Measurements from ENCODE around the gene ZNF839. TPM values are rescaled to one million over a fixed set of nuclear protein-coding genes. Genes with fewer than 3 reads are reported as not detected.

ZNF839 gene
- total RNA-seq, 3 donors from 2014 or later: 8.5 to 16.8 (median 15.4) TPM

DNA sequence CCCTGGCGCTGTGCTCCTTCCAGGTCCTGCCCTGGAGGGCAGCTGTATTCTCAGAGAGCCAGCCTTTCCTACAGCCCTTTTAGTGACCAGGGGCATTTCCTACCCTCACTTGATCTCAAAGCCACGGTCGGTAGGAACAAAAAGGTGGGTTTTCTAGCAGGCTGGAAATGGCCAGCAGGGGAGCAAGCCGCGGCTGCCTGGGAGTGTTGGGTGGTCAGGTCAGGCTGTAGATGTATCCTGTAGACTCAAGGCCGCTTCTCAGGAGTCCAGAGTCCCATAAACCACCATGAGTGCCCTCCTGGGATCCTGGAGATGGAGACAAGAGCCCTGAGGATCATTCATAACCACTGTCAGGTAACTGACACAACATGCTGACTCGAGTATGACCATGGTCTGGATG is 24.5 kb downstream of the ZNF839 start:
- H3K27ac ChIP-seq: no peak overlapping the region
- no peak for DNase-seq (ENCODE audit: low spot score in 2 of 2)
- no peaks in the 10 kb centered on the region for H3K9me3 ChIP-seq
- H3K36me3 ChIP-seq: no peaks in the 10 kb centered on the region
- no peaks in the 10 kb centered on the region for H3K4me1 ChIP-seq
- intact Hi-C loops (cut with DNase I; ENCODE audit: low total_unique reads): no loop called here
- no peak overlapping the region for H3K4me3 ChIP-seq
- TF ChIP-seq, protein P1, sequence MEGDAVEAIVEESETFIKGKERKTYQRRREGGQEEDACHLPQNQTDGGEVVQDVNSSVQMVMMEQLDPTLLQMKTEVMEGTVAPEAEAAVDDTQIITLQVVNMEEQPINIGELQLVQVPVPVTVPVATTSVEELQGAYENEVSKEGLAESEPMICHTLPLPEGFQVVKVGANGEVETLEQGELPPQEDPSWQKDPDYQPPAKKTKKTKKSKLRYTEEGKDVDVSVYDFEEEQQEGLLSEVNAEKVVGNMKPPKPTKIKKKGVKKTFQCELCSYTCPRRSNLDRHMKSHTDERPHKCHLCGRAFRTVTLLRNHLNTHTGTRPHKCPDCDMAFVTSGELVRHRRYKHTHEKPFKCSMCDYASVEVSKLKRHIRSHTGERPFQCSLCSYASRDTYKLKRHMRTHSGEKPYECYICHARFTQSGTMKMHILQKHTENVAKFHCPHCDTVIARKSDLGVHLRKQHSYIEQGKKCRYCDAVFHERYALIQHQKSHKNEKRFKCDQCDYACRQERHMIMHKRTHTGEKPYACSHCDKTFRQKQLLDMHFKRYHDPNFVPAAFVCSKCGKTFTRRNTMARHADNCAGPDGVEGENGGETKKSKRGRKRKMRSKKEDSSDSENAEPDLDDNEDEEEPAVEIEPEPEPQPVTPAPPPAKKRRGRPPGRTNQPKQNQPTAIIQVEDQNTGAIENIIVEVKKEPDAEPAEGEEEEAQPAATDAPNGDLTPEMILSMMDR (IDR thresholded peaks at IDR 0.05): no peak
- TF ChIP-seq POLR2A (IDR thresholded peaks at IDR 0.05) (no peak), POLR2AphosphoS5 (IDR thresholded peaks at IDR 0.05) (no peak)
- no peaks in the 10 kb centered on the region for H3K27me3 ChIP-seq

DNA sequence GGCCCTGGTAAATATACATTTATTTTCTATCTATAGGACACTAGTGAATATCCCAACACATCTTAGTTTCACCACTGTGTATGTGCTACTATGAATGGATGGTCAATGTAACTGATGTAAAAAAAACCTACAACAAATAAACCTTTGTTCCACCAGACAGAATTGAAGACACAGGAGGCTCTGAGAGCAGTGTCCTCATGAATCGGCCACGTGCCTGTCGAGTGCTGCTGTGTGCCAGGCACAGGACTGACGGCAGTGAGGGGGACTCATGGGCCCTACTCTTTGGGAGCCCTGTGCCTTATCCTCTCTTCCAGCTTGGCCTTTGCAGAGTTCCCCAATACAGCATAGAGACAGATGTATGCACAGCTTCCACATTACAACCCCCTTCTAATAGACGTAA is 24.9 kb downstream of the ZNF839 start:
- H3K4me1 ChIP-seq: no peaks in the 10 kb centered on the region
- H3K9me3 ChIP-seq: no peaks in the 10 kb centered on the region
- no peak for DNase-seq (ENCODE audit: low spot score in 2 of 2)
- H3K27me3 ChIP-seq: no peaks in the 10 kb centered on the region
- no peak overlapping the region for H3K27ac ChIP-seq
- TF ChIP-seq POLR2AphosphoS5 (IDR thresholded peaks at IDR 0.05) (no peak), POLR2A (IDR thresholded peaks at IDR 0.05) (no peak)
- TF ChIP-seq, protein P1 (IDR thresholded peaks at IDR 0.05): no peak
- intact Hi-C loops (cut with DNase I; ENCODE audit: low total_unique reads): no loop called here
- no peaks in the 10 kb centered on the region for H3K36me3 ChIP-seq
- no peak overlapping the region for H3K4me3 ChIP-seq

DNA sequence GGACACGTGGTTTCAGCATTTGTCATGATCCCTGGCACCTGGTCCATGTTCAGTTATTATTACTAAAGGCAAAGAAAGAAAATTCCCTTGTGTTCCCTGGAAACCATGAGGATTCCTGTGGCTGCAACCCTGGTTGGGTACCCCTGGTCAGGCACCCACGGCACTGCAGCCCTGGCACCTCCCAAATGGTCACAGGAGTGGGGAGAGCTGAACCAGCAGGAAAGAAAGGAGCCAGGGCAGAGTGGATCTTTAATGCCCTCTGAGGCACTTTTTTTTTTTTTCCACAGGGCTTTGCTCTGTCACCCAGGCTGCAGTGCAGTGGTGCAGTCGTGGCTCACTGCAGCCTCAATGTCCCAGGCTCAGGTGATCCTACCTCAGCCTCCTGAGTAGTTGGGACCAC is 25.7 kb downstream of the ZNF839 start:
- Histone ChIP-seq H3K36me3 (no peaks in the 10 kb centered on the region), H3K4me1 (no peaks in the 10 kb centered on the region), H3K4me3 (no peak overlapping the region), H3K9me3 (no peaks in the 10 kb centered on the region), H3K27ac (no peak overlapping the region), H3K27me3 (no peaks in the 10 kb centered on the region)
- intact Hi-C loops (cut with DNase I; ENCODE audit: low total_unique reads): no loop called here
- no peak for DNase-seq (ENCODE audit: low spot score in 2 of 2)
- no peak for TF ChIP-seq POLR2A (IDR thresholded peaks at IDR 0.05)
- TF ChIP-seq POLR2AphosphoS5 (IDR thresholded peaks at IDR 0.05): no peak
- TF ChIP-seq, protein P1 (IDR thresholded peaks at IDR 0.05): no peak

DNA sequence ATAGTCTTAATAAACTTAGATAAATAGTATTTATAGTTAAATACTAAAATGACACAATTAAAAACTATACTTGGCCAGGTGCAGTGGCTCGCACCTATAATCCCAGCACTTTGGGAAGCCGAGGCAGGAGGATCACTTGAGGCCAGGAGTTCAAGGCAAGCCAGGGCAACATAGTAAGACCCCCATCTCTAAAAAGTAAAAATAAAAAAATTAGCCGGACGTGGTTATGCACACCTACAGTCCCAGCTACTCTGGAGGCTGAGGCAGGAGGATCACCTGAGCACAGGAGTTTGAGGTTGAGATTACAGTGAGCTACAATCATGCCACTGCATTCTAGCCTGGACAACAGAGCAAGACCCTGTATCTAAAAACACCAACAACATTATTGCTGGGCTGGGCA is 27.1 kb downstream of the ZNF839 start:
- Histone ChIP-seq H3K4me3 (no peak overlapping the region), H3K9me3 (no peaks in the 10 kb centered on the region), H3K27ac (no peak overlapping the region), H3K36me3 (no peaks in the 10 kb centered on the region), H3K4me1 (no peaks in the 10 kb centered on the region), H3K27me3 (no peaks in the 10 kb centered on the region)
- intact Hi-C loops (cut with DNase I; ENCODE audit: low total_unique reads): no loop called here
- no peak for DNase-seq (ENCODE audit: low spot score in 2 of 2)
- TF ChIP-seq, protein P1 (IDR thresholded peaks at IDR 0.05): no peak
- TF ChIP-seq POLR2A (IDR thresholded peaks at IDR 0.05): no peak
- no peak for TF ChIP-seq POLR2AphosphoS5 (IDR thresholded peaks at IDR 0.05)

DNA sequence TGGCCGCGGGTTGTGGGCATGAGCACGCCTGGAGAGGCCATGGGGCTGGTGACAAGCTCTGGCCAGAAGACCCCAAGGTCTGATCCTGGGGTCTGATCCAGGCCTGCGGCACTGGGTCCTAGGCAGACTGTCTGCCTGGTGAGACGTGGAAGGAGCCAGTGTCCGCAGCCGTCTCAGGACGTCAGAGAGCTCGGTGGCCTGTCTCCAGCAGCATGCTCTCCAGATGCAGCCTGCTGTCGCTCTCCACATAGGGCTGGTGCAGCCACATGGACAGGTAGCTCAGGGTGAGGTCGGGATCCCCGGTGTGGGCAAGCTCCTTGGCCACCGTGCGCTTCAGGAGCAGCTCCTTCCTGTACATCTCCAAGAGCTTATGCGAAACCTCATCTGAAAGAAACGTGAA is 28.8 kb downstream of the ZNF839 start:
- Histone ChIP-seq H3K27ac (no peak overlapping the region), H3K9me3 (no peaks in the 10 kb centered on the region), H3K4me1 (no peaks in the 10 kb centered on the region), H3K4me3 (no peak overlapping the region), H3K27me3 (no peaks in the 10 kb centered on the region), H3K36me3 (no peaks in the 10 kb centered on the region)
- DNase-seq (ENCODE audit: low spot score in 2 of 2): no peak
- intact Hi-C loops (cut with DNase I; ENCODE audit: low total_unique reads): no loop called here
- TF ChIP-seq, protein P1 (IDR thresholded peaks at IDR 0.05): no peak
- TF ChIP-seq POLR2AphosphoS5 (IDR thresholded peaks at IDR 0.05) (no peak), POLR2A (IDR thresholded peaks at IDR 0.05) (no peak)

Measured in breast epithelium (tissue), 4 donors.